ENCODE measurements around the gene SLC16A8. TPM values are rescaled to one million over a fixed set of nuclear protein-coding genes. Genes with fewer than 3 reads are reported as not detected.

SLC16A8 gene
- total and polyA plus RNA-seq, 2 donors (not counting 1 experiment from before 2014, with no cell fraction given) = not detected

DNA sequence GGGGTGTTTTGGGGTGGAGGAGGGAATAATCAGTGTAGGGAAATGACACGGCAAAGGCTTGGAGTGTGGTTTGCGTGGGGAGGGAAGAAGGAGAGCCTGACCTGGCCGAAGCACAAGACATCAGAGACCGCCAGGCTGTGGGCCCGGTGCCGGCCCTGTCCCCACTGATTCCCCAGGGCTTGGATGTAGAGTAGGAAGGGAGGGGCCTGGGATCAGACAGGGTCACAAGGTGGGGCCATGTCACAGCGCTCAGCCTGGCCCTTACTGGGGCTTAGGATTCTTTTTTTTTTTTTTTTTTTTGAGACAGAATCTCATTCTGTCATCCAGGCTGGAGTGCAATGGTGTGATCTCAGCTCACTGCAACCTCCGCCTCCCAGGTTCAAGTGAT lies 17.0 kb downstream of the SLC16A8 start:
- ATAC-seq (ENCODE audit: low read depth) = no peak
- Mint-ChIP-seq H3K4me1 (peaks cover 4% of the 10 kb centered on the region), H3K27me3 (no peaks in the 10 kb centered on the region), H3K9me3 (ENCODE audit: insufficient read depth) (no peaks in the 10 kb centered on the region), H3K27ac (no peak overlapping the region), H3K4me3 (no peak overlapping the region)
- Histone ChIP-seq H2AFZ (ENCODE audit: insufficient read depth, low read depth, low read length, poor library complexity, severe bottlenecking) (no peak overlapping the region), H3K9ac (ENCODE audit: low read length) (no peak overlapping the region), H4K20me1 (ENCODE audit: control insufficient read depth, insufficient read depth, low read length, poor library complexity, severe bottlenecking) (no peaks in the 10 kb centered on the region), H3K4me1 (ENCODE audit: control insufficient read depth in 2 of 2, insufficient read depth in 2 of 2, low read length in 2 of 2) (peaks cover 0 to 4% of the 10 kb centered on the region in 2 donors), H3K4me2 (replicated peaks; ENCODE audit: low read depth, low read length, poor library complexity, severe bottlenecking) (no peak overlapping the region), H3K36me3 (replicated peaks in 1 of 2; ENCODE audit: control extremely low read depth in 1 of 2, control insufficient read depth in 1 of 2, extremely low read depth in 1 of 2, insufficient read depth in 2 of 2, low read length in 1 of 2) (peaks cover 0 to 63% of the 10 kb centered on the region in 2 experiments), H3K27ac (ENCODE audit: low read length in 2 of 2) (no peak overlapping the region), H3K79me2 (ENCODE audit: control insufficient read depth, insufficient read depth, low read length) (no peaks in the 10 kb centered on the region), H3K27me3 (replicated peaks in 1 of 4; ENCODE audit: control extremely low read depth in 1 of 4, control insufficient read depth in 3 of 4, insufficient read depth in 4 of 4, low read length in 3 of 4) (no peaks in the 10 kb centered on the region), H3K4me3 (ENCODE audit: control extremely low read depth in 1 of 5, extremely low read depth in 1 of 5, insufficient read depth in 1 of 5, low read depth in 2 of 5, low read length in 4 of 5) (no peak overlapping the region), H3K9me3 (ENCODE audit: control extremely low read depth in 1 of 3, control insufficient read depth in 2 of 3, insufficient read depth in 1 of 3, low read length in 2 of 3) (no peaks in the 10 kb centered on the region)
- ChIA-PET POLR2A (interaction anchor here (0.6 kb wide), 1 partner anchor 257 kb away, joined by 3 read pairs; no protein-coding TSS in a partner anchor), CTCF (interaction anchor here (1.7 to 1.8 kb wide), 2 partner anchors 14 to 15 kb away, joined by 9 to 10 read pairs; no protein-coding TSS in a partner anchor)
- TF ChIP-seq, protein P1, sequence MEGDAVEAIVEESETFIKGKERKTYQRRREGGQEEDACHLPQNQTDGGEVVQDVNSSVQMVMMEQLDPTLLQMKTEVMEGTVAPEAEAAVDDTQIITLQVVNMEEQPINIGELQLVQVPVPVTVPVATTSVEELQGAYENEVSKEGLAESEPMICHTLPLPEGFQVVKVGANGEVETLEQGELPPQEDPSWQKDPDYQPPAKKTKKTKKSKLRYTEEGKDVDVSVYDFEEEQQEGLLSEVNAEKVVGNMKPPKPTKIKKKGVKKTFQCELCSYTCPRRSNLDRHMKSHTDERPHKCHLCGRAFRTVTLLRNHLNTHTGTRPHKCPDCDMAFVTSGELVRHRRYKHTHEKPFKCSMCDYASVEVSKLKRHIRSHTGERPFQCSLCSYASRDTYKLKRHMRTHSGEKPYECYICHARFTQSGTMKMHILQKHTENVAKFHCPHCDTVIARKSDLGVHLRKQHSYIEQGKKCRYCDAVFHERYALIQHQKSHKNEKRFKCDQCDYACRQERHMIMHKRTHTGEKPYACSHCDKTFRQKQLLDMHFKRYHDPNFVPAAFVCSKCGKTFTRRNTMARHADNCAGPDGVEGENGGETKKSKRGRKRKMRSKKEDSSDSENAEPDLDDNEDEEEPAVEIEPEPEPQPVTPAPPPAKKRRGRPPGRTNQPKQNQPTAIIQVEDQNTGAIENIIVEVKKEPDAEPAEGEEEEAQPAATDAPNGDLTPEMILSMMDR (IDR thresholded peaks at IDR 0.05) = no peak
- no peak for TF ChIP-seq EZH2 (IDR thresholded peaks at IDR 0.05; ENCODE audit: borderline replicate concordance, insufficient read depth, low read depth, low read length, poor library complexity, severe bottlenecking)
- WGBS (ENCODE audit: insufficient coverage) = 97% methylated on average over 6 of the region's 8 CpGs
- intact Hi-C loops (cut with micrococcal nuclease) = no loop called here
- no peak for DNase-seq

DNA sequence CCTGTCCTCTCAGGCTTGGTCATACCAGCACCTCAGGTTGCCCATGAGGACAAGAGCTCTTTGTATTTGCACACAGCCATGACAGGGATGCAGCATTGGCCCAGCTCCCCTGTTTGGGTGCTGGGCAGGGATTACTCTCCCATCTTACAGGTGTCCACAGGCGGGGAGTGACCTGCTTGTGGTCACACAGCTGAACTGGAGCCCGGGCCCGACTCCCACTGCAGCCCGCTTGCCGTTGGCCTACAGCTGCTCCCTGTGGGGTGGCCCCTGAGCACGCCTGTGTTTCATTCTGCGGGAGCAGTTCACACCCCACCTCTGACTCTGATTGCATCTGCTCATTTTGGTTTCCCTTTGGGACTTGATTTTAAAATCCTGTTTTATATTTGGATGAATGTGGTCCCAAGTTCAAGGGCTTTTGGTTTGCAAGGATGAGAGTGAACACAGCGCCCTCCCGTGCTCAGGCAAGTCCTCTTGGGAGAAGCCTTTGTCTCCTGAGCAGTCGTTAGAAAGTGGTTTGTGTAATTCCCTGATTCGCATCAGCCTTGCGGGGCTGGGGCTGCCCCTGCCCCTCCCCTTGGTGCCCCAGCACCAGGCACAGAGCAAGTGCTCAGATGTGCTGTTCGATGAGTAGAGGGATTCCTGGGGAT lies 17.5 kb downstream of the SLC16A8 start:
- ChIA-PET CTCF (interaction anchor here (1.8 kb wide), 1 partner anchor 14 kb away, joined by 9 read pairs; no protein-coding TSS in a partner anchor), POLR2A (interaction anchor here (0.6 kb wide), 1 partner anchor 257 kb away, joined by 3 read pairs; no protein-coding TSS in a partner anchor)
- Histone ChIP-seq H3K27ac (ENCODE audit: low read length in 2 of 2) (no peak overlapping the region), H2AFZ (ENCODE audit: insufficient read depth, low read depth, low read length, poor library complexity, severe bottlenecking) (no peak overlapping the region), H3K9ac (ENCODE audit: low read length) (no peak overlapping the region), H3K4me3 (ENCODE audit: control extremely low read depth in 1 of 5, extremely low read depth in 1 of 5, insufficient read depth in 1 of 5, low read depth in 2 of 5, low read length in 4 of 5) (no peak overlapping the region), H3K9me3 (ENCODE audit: control extremely low read depth in 1 of 3, control insufficient read depth in 2 of 3, insufficient read depth in 1 of 3, low read length in 2 of 3) (no peaks in the 10 kb centered on the region), H3K4me2 (replicated peaks; ENCODE audit: low read depth, low read length, poor library complexity, severe bottlenecking) (no peak overlapping the region), H3K79me2 (ENCODE audit: control insufficient read depth, insufficient read depth, low read length) (no peaks in the 10 kb centered on the region), H3K27me3 (replicated peaks in 1 of 4; ENCODE audit: control extremely low read depth in 1 of 4, control insufficient read depth in 3 of 4, insufficient read depth in 4 of 4, low read length in 3 of 4) (no peaks in the 10 kb centered on the region), H4K20me1 (ENCODE audit: control insufficient read depth, insufficient read depth, low read length, poor library complexity, severe bottlenecking) (no peaks in the 10 kb centered on the region), H3K4me1 (ENCODE audit: control insufficient read depth in 2 of 2, insufficient read depth in 2 of 2, low read length in 2 of 2) (peaks cover 0 to 4% of the 10 kb centered on the region in 2 donors), H3K36me3 (replicated peaks in 1 of 2; ENCODE audit: control extremely low read depth in 1 of 2, control insufficient read depth in 1 of 2, extremely low read depth in 1 of 2, insufficient read depth in 2 of 2, low read length in 1 of 2) (peaks cover 0 to 62% of the 10 kb centered on the region in 2 experiments)
- WGBS (ENCODE audit: insufficient coverage) = 97% methylated on average over 11 of the region's 13 CpGs
- Mint-ChIP-seq H3K9me3 (ENCODE audit: insufficient read depth) (no peaks in the 10 kb centered on the region), H3K4me3 (no peak overlapping the region), H3K4me1 (peaks cover 4% of the 10 kb centered on the region), H3K27ac (no peak overlapping the region), H3K27me3 (no peaks in the 10 kb centered on the region)
- intact Hi-C loops (cut with micrococcal nuclease) = no loop called here
- TF ChIP-seq, protein P1 (IDR thresholded peaks at IDR 0.05) = no peak
- no peak for TF ChIP-seq EZH2 (IDR thresholded peaks at IDR 0.05; ENCODE audit: borderline replicate concordance, insufficient read depth, low read depth, low read length, poor library complexity, severe bottlenecking)
- ATAC-seq (ENCODE audit: low read depth) (no peak), DNase-seq (no peak)
